GM18519 (cell line): Measurements from ENCODE around the gene EPHA3.
"Not testable (repeated sequence)": the region's sequence is repeated elsewhere in the genome, so short reads cannot be mapped to it uniquely, and the experiment has no call there.

Source experiments
- ATAC-seq: cut with Tn5 transposase; IDR thresholded peaks from one replicate; pipeline ENCODE4 v1.9.1; 2021; ENCODE audit warnings: mild to moderate bottlenecking, moderate library complexity; ENCODE audit not compliant: unreplicated experiment, low FRiP score

Gene EPHA3

GRCh38 chr3:89350935-89351334 lies 243.5 kb downstream of the EPHA3 start:
- ATAC-seq = not testable (repeated sequence)

- ATAC-seq = no peak
These were observed 246.0 kb downstream of the EPHA3 start for GRCh38 chr3:89353465-89353864.

- no peak for ATAC-seq
These were observed 250.9 kb downstream of the EPHA3 start for GRCh38 chr3:89358281-89358680.

GRCh38 chr3:89360156-89360555 lies 252.7 kb downstream of the EPHA3 start:
- no peak for ATAC-seq

DNA sequence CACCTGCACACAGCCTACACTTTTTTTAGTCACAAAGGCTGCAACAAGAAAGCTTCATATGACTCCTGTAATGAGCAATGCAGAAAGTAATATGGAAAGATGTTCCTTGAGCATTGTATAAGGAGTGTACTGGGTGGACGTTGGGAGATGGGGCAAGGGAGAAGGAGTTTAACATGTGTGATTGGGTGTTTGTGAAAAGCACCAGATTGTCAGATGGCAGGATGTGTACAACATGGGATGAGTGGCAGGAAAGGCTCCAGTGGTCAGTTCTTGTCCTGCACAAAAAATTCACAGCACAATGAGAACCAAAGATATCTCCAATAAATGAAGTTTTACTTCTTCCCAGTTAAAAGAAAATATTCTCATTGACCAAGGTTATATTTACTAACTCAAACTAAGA lies 255.1 kb downstream of the EPHA3 start:
- no peak for ATAC-seq

DNA sequence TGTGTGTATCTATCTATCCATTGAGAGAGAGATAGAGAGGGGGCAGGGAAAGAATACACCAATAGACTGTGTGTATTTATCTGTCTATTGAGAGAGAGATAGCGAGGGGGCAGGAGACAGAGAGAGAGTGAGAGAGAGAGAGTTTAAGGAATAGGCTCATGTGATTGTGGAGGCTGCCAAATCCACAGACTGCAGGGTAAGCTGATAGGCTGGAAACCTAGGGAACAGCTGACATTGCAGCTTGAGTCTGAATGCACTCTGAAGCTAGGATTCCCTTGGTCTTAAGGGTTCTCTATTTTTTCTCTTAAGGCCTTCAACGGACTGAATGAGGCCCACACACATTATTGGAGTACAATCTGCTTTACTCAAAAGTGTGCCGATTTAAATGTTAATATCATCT lies 255.8 kb downstream of the EPHA3 start:
- ATAC-seq = no peak

DNA sequence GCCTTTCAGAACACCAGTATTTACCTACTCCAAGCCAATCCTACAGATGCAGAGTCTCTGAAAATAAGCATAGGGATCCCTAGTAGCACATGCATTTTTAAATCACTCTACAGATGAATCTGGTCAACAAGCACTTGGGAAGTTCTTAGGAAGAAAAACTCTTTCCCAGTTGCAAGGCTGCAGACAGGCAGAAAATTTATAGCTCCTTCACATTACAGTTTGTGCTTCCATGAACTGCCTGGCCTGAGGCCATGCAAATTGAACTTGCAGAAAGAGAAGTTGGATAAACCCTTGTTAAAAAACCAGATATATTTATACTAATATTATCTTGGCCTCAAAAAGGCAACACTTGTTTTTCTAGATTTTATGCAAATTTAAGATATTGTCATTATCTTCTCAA lies 256.9 kb downstream of the EPHA3 start:
- ATAC-seq = no peak

GRCh38 chr3:89367166-89367565 lies 259.7 kb downstream of the EPHA3 start:
- ATAC-seq = no peak

- ATAC-seq = no peak
These were observed 261.4 kb downstream of the EPHA3 start for GRCh38 chr3:89368846-89369245.

DNA sequence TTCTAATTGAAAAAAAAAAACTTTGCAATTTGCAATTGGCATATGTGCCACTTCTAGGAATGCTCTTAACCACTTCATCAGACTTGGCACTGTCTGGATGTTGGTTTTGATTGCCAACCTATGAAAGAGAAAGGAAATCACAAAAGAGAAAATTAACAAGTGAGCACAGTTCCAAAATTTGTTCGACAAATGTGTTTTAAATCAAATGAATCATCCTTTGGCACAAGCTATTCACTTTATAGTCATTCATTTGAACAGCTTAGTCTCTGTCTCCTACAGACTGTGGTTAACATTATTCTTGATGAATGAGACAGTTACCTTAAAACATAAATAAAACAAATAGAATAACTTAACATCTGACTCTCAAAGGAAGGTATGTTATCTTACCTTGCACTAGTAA lies 265.0 kb downstream of the EPHA3 start:
- ATAC-seq = no peak

DNA sequence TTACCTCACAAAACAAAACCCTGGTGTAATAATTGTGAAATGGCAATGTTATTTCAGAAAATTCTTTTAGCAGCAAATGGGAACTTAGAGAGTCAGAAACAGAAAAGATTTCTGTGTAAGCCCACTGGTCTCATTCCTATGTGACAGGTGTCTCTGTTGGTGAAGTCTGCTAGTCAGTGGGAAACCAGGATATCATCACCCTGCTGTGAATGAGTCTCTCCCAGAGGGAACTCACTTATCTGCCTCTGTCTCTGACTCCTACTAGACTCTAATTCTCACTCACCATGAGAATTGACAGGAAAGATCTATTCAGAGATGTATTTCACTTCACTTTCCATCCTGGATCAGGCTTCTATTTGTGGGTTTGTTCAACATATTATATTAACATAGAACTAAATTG lies 266.0 kb downstream of the EPHA3 start:
- ATAC-seq = no peak

DNA sequence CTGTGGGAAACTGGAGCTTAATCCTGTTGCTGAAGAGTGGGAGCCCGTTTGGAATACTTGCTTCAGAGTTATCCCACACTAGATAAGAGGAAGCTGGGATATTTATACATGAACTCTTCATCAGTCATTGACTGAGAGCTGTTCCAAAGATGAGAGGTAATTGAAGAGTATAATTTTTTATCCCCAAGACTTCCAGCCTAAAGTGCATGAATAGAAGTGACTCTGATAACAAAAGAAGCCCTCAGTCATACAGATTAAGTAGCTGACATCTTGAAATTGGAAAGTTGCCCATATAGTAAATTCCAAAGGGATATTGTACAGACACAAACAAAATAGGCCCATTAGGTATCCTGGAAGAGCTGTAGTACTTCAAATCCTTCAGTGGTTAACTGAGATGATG lies 268.0 kb downstream of the EPHA3 start:
- no peak for ATAC-seq

DNA sequence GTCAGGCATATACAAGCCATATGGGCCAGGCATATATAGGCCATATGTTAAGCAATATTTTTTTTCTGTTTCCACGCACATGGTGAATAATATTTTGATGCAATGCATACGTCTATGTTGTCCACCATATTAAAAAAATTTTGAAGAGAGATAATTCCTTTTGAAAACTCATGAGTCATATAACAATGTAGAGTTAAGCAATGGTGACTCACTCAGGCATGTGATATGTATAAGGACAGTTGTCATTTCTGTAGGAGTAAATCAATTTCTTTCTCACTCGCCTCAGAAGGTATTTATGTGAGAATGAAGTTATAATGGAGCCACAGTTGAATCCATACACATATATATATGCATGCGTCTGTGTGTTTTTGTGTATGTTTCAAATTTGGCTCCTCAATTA lies 272.6 kb downstream of the EPHA3 start:
- ATAC-seq = no peak

GRCh38 chr3:89392991-89393390 lies 285.6 kb downstream of the EPHA3 start:
- no peak for ATAC-seq

DNA sequence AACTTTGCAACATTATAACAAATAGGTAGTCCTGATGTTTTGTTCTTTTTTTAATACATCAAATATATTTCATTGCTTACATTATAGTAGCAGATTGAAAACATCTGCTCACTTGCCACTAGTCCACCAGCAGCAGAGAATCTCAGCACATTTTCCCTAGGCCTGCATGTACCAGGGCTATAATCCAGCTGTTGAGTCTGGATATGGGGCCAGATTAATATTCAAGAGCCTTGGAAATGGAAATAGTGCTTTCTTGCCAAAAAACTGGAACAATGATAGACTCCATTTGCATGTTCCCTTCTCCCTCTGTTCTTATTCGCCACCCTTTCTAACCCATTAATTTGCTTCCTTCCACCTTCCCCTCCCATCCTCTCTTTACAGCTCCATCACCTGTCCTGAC lies 288.0 kb downstream of the EPHA3 start:
- no peak for ATAC-seq

GRCh38 chr3:89395996-89396395 lies 288.6 kb downstream of the EPHA3 start:
- ATAC-seq = no peak

DNA sequence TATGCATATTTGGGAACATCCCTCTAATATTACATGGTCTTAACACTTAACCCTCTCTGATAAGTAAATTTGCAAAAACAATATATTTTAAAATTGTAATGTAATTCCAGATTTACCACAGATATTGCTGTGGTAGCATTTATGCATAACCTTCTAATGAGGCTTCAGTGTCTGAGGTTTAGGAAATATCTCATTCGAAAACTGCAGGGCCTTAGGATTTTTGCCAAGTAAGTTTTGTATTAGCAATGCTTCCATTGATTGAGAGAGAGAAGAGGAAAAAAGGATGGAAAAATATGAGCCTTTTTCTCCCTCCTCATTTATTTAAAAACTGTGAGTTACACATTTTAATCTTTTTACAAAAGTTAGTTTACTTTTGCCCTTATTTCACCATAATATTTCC lies 294.6 kb downstream of the EPHA3 start:
- ATAC-seq = no peak

DNA sequence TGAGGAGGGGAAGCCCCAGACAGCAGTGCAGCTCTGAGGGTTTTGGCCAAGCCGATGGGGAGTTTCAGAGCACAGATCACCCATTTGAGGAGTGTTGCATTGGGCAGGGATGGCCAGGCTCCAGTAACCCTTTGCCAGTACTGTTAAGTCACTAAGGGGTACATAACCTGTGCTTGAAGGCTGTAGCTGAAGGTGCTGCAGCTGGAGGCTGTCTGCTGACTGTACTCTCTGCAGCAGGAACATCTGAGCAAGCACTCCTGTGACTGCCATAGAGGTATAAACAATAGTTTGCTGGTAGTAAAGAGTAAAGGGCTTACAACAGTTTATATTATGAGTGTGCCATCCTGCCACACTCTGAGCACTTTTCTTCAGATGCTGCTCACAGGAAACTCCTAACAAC lies 297.8 kb downstream of the EPHA3 start:
- ATAC-seq = no peak

- no peak for ATAC-seq
These were observed 298.2 kb downstream of the EPHA3 start for GRCh38 chr3:89405593-89405992.

DNA sequence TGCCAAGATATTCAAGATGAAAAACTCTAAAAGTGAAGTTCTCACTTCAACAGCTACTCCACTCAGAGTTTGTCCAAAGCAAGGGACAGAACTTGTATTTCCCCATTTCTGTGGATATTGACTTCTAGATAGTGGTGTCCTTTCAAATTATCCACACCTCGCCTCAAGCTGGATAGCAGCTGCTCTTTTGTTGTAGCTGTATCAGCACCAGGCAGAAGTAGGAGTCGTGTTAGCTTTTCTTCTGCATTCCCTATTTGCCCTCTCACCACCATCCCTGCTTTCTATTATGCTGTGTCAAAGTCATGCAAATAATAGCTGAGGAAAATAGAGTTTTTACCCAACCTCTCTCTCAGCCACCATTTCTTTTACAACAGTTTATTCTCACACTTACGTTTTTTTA lies 303.8 kb downstream of the EPHA3 start:
- ATAC-seq = no peak

DNA sequence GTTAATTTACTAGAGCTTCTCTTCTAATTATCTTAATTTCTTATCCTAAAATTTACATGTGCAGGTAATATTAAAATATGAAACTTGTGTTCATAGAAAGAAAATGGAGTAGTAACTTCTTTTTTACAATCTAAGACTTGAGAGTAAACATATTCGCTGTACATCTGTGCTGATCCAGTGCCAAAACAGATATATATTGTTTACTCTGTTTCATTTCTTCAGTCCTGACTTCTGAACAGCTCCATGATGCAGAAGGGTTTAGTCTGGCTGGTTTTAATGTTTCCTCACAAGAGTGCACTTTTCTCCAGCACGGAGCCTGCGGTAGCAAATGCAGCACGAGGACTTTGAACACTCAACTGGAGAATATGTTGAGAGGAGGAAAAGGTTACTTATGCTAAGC lies 306.8 kb downstream of the EPHA3 start:
- ATAC-seq = no peak

- ATAC-seq = no peak
These were observed 312.3 kb downstream of the EPHA3 start for GRCh38 chr3:89419647-89420241.

DNA sequence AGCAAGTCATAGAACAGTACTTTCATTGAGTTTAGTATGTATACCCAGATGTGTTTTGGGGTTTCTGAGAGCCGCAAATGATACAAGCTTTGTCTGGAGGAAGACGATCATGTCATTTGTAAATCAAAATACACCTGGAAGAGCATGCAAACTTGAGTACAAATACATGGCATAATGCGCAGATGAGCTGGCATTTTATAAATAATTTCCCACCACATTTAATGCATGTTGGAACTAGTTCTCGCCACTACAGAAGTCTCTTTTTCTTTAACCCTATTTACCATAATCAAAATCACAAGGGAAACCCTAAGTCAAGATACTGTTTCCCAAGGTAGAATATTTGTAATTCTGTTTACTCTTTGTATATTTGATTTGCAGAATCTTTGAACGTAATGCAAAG lies 318.6 kb downstream of the EPHA3 start:
- ATAC-seq = no peak
